Occipital lobe (tissue), 2 donors: ENCODE results near the gene KRT28. TPM values are rescaled to one million over a fixed set of nuclear protein-coding genes. Genes with fewer than 3 reads are reported as not detected.
"Not testable (repeated sequence)": the region's sequence is repeated elsewhere in the genome, so short reads cannot be mapped to it uniquely, and the experiment has no call there.

Experiments
- DNase-seq: peaks from one replicate; lab custom pipeline; 2025; lab: John Stamatoyannopoulos, UW
- total RNA-seq: library from RNA; depleted of rRNA; stranded (reverse); fragments of >200 nt; gene quantifications from one replicate; pipeline ENCODE4 v1.2.3, GENCODE V29; 2014

Gene KRT28
- total RNA-seq, 1 donor from 2014 or later: not detected

GRCh38 chr17:40779181-40779909 is 20.4 kb downstream of the KRT28 start:
- no peak for DNase-seq

GRCh38 chr17:40778461-40778860 is 21.3 kb downstream of the KRT28 start:
- no peak for DNase-seq

GRCh38 chr17:40777971-40778370 is 21.8 kb downstream of the KRT28 start:
- no peak for DNase-seq

GRCh38 chr17:40777459-40777858 is 22.3 kb downstream of the KRT28 start:
- DNase-seq: no peak

- DNase-seq: no peak
Measured at GRCh38 chr17:40775945-40776344, 23.8 kb downstream of the KRT28 start.

GRCh38 chr17:40772101-40772500 is 27.7 kb downstream of the KRT28 start, which contains the start of gene KRT26:
Gene KRT26, minus strand, starts transcription at chr17:40772201. Its CDS starts 88 bp downstream, at chr17:40772113.
- DNase-seq: no peak

- no peak for DNase-seq
Measured at GRCh38 chr17:40765657-40766056, 34.1 kb downstream of the KRT28 start.

- no peak for DNase-seq
Measured at GRCh38 chr17:40763752-40764151, 36.0 kb downstream of the KRT28 start.

- DNase-seq: no peak
Measured at GRCh38 chr17:40760105-40761016, 39.4 kb downstream of the KRT28 start.

GRCh38 chr17:40755231-40755630 is 44.5 kb downstream of the KRT28 start, which contains the start of gene KRT25:
Gene KRT25, minus strand, starts transcription at chr17:40755331. Its CDS starts 60 bp downstream, at chr17:40755271.
- no peak for DNase-seq

GRCh38 chr17:40753804-40754203 is 46.0 kb downstream of the KRT28 start:
- DNase-seq: no peak

- no peak for DNase-seq
Measured at GRCh38 chr17:40751065-40751464, 48.7 kb downstream of the KRT28 start.

GRCh38 chr17:40750391-40750790 is 49.4 kb downstream of the KRT28 start:
- DNase-seq: no peak

- not testable (repeated sequence) for DNase-seq
Measured at GRCh38 chr17:40748666-40749065, 51.1 kb downstream of the KRT28 start.

Other genes with a start within 250 kb of the KRT28 start
- not detected for gene CCR7, start 234.5 kb downstream of the KRT28 start, total RNA-seq
- 109 TPM for gene SMARCE1, start 152.1 kb downstream of the KRT28 start, total RNA-seq
- gene KRT222, start 134.8 kb downstream of the KRT28 start, total RNA-seq: 3.6 TPM
- not detected for gene KRT24, start 96.2 kb downstream of the KRT28 start, total RNA-seq
- not detected for gene KRT25, start 44.6 kb downstream of the KRT28 start, total RNA-seq
- gene KRT26, start 27.8 kb downstream of the KRT28 start, total RNA-seq: not detected
- not detected for gene KRT27, start 17.4 kb downstream of the KRT28 start, total RNA-seq
- gene KRT10, start 22.7 kb upstream of the KRT28 start, total RNA-seq: 1.9 TPM
- gene KRT12, start 67.3 kb upstream of the KRT28 start, total RNA-seq: not detected
- gene KRT20, start 85.3 kb upstream of the KRT28 start, total RNA-seq: not detected
- gene KRT23, start 137.7 kb upstream of the KRT28 start, total RNA-seq: 0.16 TPM
- not detected for gene KRT39, start 167.0 kb upstream of the KRT28 start, total RNA-seq
- not detected for gene KRT40, start 184.4 kb upstream of the KRT28 start, total RNA-seq
- gene KRTAP3-3, start 194.2 kb upstream of the KRT28 start, total RNA-seq: not detected
- not detected for gene KRTAP3-2, start 199.9 kb upstream of the KRT28 start, total RNA-seq
- gene KRTAP3-1, start 209.2 kb upstream of the KRT28 start, total RNA-seq: not detected
- not detected for gene KRTAP1-5, start 227.2 kb upstream of the KRT28 start, total RNA-seq
- not detected for gene KRTAP1-4, start 230.2 kb upstream of the KRT28 start, total RNA-seq
- gene KRTAP1-3, start 234.9 kb upstream of the KRT28 start, total RNA-seq: not detected
- not detected for gene KRTAP1-1, start 241.5 kb upstream of the KRT28 start, total RNA-seq
- gene KRTAP2-1, start 247.4 kb upstream of the KRT28 start, total RNA-seq: not detected